CD4-positive, alpha-beta T cell treated with Interleukin-6 at 100 ng/mL for 8 hours (primary cell): ENCODE measurements around the gene RALGDS.
"Not testable (repeated sequence)": the region's sequence is repeated elsewhere in the genome, so short reads cannot be mapped to it uniquely, and the experiment has no call there.

Experiments used
- DNase-seq: peaks from one replicate; pipeline ENCODE4 v3.0.0-alpha.2; 2020; ENCODE audit warnings: mixed read lengths, low spot score

Gene RALGDS

DNA sequence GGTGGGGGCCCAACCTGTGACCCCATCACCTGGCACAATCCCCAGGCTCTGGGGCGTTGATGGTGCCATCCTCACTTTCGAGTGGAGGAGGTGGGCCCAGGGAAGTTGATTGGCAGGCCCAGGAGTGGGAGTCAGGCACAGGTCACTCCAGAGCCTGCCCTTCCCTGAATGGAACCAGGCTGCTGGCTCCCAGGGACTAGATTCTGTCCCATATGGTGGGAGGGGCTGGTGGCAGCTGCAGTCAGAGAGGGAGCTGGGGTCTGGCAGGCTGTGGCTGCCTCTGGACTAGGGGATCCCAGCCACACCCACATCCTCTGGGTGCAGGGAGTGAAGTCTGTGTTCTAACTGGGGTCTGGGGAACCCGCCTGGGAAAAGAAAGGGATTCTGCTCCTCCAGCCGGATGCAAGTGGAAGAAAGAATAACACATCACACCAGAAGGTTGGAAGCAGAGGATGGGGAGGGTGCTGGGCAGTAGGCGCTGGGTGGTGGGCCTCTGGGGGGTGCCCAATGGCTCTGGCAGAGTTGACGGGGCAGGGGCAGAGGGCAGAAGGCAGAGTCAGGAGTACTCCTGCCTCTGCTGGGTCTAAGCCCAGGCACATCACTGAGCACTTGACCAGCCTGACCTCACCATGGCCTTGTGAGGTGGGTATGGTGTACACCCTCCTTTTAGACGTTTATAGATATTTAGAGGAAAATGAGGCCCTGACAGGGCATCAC lies 33.5 kb downstream of the RALGDS start:
- DNase-seq, result no peak

GRCh38 chr9:133086894-133087293 lies 34.1 kb downstream of the RALGDS start:
- DNase-seq, result no peak

DNA sequence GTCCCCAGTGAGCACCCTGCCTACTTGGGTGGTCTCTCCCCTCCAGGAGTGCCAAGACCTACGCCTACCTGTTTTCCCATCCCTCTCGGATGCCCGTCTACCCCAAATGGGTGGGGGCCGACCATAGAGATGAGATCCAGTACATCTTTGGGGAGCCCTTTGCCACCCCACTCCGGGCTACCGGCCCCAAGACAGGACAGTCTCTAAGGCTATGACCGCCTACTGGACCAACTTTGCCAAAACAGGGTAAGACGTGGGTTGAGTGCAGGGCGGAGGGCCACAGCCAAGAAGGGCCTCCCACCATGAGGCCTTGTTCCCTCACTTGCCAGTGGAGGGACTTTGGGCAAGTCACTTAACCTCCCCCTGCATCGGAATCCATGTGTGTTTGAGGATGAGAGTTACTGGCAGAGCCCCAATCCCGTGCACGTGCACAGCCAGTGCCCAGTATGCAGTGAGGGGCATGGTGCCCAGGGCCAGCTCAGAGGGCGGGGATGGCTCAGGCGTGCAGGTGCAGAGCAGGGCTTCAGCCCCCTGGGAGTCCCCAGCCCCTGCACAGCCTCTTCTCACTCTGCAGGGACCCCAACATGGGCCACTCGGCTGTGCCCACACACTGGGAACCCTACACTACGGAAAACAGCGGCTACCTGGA lies 34.7 kb downstream of the RALGDS start:
- DNase-seq, result not testable (repeated sequence)

DNA sequence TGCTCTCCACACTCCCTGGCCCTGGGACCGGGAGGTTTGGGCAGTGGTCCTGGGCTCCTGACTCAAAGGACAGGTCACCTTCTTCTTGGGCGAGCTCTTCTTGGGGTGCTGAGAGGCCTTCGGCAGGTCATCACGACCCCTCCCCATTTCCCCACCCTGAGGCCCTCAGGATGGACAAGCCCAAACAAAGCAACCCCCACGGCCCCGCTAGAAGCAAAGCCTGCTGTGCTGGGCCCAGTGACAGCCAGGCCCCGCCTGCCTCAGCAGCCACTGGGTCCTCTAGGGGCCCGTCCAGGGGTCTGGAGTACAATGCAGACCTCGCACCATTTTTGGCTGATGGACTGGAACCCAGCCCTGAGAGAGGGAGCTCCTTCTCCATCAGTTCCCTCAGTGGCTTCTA lies 37.4 kb downstream of the RALGDS start:
- not testable (repeated sequence) for DNase-seq

DNA sequence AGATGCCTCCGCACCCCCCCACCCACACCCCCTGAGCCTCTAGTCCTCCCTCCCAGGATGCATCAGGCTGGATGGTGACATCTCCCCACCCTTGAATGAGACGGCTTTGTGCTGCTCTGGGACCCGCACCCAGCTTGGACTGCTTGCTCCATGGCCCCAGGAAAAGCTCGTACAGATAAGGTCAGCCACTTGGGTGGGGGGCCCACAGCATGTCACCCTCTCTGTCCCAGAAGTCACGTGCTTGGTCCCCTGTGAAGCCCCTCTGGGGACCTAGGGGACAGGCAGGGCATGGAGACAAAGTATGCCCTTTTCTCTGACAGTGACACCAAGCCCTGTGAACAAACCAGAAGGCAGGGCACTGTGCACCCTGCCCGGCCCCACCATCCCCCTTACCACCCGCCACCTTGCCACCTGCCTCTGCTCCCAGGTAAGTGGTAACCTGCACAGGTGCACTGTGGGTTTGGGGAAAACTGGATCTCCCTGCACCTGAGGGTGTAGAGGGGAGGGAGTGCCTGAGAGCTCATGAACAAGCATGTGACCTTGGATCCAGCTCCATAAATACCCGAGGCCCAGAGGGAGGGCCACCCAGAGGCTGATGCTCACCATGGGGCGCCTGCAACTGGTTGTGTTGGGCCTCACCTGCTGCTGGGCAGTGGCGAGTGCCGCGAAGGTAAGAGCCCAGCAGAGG lies 38.9 kb downstream of the RALGDS start:
- not testable (repeated sequence) for DNase-seq

GRCh38 chr9:133080786-133081779 lies 40.0 kb downstream of the RALGDS start:
- DNase-seq, result not testable (repeated sequence)

DNA sequence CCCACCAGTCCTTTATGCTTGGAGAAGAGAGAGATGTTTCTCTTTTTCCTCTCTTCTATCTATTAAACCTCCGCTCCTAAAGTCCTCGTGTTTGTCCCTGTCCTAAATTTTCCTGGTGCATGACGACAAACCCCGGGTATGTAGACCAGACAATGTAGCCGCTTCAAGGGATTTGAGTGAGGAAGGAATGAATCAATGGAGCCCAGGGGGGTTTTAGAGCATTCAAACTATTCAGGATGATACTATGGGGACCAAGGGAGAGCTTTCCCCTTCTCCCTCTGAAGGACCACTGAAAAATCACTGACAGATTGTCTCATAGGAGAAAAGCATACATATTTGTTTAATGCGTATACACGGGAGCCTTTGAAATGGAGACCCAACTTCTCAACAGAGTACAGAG lies 40.9 kb downstream of the RALGDS start:
- no peak for DNase-seq

GRCh38 chr9:133078486-133078885 lies 42.6 kb downstream of the RALGDS start:
- no peak for DNase-seq

- no peak for DNase-seq
Observed at GRCh38 chr9:133076691-133077090, 44.3 kb downstream of the RALGDS start.

- no peak for DNase-seq
Observed at GRCh38 chr9:133075925-133076630, 45.0 kb downstream of the RALGDS start.

- no peak for DNase-seq
Observed at GRCh38 chr9:133074111-133074651, 46.9 kb downstream of the RALGDS start.

DNA sequence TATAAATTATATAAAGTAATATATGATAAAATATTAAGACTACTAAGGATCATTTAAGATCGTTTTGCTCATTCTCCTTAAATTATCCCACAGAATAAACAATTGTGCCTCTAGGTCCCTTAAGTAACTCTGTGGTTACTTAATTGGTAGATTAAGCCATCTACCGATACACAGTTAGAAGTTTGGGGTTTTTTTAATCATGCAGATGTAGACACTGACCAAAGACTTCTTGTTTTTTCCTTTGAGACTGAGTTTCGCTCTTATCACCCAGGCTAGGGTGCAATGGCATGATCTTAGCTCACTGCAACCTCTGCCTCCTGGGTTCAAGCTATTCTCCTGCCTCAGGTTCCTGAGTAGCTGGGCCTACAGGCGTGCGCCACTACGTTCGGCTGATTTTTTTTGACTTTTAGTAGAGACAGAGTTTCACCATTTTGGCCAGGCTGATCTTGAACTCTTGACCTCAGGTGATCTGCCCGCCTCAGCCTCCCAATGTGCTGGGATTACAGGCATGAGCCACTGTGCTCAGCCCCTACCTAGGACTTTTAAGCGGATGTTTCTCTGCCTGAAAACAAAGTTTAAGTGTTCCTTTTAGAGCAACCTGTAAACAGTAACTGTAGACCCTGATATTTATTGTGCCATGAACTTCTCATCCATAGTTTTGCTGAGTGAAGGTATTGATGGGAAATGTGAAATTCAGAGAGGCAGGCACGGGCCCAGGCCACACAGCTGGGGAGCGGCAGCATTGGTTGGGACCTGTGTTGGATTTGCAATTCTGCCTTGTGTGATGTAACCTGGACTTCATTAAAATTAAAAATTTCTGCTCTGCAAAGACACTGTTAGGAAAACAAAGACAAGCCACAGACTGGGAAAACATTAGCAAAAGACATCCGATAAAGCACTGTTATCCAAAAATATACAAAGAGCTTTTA lies 47.7 kb downstream of the RALGDS start:
- no peak for DNase-seq

- DNase-seq, result not testable (repeated sequence)
Observed at GRCh38 chr9:133072210-133072609, 48.8 kb downstream of the RALGDS start.

DNA sequence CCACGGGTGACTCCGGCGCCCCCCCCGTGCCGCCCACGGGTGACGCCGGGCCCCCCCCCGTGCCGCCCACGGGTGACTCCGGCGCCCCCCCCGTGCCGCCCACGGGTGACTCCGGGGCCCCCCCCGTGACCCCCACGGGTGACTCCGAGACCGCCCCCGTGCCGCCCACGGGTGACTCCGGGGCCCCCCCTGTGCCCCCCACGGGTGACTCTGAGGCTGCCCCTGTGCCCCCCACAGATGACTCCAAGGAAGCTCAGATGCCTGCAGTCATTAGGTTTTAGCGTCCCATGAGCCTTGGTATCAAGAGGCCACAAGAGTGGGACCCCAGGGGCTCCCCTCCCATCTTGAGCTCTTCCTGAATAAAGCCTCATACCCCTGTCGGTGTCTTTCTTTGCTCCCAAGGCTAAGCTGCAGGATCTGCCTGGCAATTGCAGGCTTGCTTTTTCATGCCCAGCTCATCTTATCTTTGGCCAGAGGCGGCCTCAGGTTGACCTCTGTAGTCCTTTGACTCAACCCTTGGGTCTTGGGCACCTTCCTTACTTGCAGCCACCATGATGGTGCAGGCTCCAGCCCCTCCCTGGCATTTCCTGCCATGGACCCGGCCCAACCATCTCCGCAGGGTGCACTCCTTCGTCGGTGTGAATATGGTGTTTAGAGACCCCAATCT lies 49.4 kb downstream of the RALGDS start:
- DNase-seq, result no peak

GRCh38 chr9:133070985-133071384 lies 50.1 kb downstream of the RALGDS start:
- not testable (repeated sequence) for DNase-seq

DNA sequence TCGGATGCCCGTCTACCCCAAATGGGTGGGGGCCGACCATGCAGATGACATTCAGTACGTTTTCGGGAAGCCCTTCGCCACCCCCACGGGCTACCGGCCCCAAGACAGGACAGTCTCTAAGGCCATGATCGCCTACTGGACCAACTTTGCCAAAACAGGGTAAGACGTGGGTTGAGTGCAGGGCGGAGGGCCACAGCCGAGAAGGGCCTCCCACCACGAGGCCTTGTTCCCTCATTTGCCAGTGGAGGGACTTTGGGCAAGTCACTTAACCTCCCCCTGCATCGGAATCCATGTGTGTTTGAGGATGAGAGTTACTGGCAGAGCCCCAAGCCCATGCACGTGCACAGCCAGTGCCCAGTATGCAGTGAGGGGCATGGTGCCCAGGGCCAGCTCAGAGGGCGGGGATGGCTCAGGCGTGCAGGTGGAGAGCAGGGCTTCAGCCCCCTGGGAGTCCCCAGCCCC lies 50.5 kb downstream of the RALGDS start:
- DNase-seq, result not testable (repeated sequence)

DNA sequence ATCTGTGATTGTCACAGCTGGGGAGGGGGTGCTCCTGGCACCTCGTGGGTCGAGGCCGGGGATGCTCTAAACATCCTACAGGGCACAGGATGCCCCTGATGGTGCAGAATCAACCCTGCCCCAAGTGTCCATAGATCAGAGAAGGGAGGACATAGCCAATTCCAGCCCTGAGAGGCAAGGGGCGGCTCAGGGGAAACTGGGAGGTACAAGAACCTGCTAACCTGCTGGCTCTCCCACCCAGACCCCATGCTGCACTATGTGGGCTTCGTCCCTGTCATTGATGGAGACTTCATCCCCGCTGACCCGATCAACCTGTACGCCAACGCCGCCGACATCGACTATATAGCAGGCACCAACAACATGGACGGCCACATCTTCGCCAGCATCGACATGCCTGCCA lies 52.6 kb downstream of the RALGDS start:
- DNase-seq, result not testable (repeated sequence)

DNA sequence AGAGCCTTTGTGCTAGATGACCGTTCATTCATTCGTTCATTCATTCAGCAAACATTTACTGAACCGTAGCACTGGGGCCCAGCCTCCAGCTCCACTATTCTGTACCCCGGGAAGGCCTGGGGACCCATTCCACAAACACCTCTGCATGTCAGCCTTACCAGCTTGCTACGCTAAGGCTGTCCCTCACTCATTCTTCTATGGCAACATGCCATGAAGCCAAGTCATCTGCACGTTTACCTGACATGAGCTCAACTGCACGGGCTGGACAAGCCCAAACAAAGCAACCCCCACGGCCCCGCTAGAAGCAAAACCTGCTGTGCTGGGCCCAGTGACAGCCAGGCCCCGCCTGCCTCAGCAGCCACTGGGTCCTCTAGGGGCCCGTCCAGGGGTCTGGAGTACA lies 53.2 kb downstream of the RALGDS start:
- DNase-seq, result no peak

DNA sequence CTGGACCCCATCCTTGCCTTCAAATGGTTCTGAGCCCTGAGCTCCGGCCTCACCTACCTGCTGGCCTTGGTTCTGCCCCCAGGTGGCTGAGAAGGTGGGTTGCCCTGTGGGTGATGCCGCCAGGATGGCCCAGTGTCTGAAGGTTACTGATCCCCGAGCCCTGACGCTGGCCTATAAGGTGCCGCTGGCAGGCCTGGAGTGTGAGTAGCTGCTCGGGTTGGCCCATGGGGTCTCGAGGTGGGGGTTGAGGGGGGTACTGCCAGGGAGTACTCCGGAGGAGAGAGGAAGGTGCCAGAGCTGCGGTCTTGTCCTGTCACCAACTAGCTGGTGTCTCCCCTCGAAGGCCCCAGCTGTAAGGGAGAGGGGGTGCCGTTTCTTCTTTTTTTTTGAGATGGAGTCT lies 54.0 kb downstream of the RALGDS start:
- DNase-seq, result no peak
